Stimulated activated CD4-positive, alpha-beta T cell treated with anti-CD3 and anti-CD28 coated beads, Interleukin-4, amount 100 ng/mL, for 48 hours (primary cell): ENCODE data around the gene VRK1.

Source experiments
- DNase-seq, 2 donors: peaks; one replicate each; pipeline ENCODE4 v3.0.0-alpha.2; 2020; ENCODE audit warnings: low read depth in 2 of 2

The VRK1 gene

GRCh38 chr14:96920820-96921219, 123.6 kb downstream of the VRK1 start:
- no peak for DNase-seq

GRCh38 chr14:96922986-96923385, 125.8 kb downstream of the VRK1 start:
- DNase-seq = no peak

DNA sequence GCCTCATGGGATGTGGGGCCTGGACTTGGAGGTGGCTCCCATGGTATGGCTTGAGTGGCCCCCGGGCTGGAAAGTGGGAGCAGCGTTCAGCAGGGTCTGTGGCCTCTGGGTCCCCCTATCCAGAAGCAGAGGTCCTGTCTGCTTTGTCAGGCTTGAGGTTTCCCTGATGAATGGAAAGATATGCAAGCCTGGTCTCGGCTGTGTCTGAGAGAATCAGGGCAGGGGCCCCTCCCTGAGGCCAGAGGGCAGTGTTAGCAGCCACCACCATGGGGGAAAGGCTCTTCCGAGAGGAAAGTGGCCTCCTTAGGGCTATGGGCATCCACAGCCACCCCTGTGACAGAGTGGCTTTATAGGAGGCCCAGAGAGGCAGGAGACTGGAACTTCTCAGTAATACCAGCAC, 128.2 kb downstream of the VRK1 start:
- no peak for DNase-seq

DNA sequence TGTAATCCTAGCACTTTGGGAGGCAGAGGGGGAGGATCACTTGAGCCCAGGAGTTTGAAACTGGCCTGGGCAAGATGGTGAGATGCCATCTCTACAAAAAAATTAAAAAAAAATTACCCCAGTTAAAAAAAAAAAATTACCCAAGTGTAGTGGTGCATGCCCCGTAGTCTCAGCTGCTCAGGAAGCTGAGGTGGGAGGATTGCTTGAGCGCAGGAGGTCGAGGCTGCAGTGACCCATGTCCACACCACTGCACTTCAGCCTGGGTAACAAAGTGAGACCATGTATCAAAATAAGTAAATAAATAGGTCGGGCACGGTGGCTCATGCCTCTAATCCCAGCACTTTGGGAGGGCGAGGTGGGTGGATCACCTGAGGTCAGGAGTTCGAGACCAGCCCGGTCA, 128.8 kb downstream of the VRK1 start:
- DNase-seq = no peak

DNA sequence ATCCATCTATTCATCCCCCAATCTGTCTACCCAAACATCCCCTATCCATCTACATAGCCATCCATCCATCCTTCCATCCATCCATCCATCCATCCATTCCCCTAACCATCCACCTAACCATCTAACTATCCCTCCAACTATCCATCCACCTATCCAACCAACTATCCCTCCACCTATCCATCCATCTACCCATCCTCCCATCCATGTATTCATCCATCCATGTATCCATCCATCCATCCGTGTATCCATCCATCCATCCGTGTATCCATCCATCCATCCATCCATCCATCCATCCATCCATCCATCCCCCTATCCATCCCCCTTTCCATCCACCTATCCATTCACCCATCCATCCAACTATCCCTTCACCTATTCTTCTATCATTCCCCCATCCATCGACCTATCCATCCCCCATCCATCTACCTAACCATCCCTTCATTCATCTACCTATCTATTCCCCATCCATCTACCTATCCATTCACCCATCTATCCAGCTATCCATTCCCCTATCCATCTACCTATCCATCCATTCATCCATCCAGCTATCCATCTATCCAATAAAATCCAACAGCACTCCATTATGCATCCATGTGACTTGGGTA, 131.7 kb downstream of the VRK1 start:
- no peak for DNase-seq

DNA sequence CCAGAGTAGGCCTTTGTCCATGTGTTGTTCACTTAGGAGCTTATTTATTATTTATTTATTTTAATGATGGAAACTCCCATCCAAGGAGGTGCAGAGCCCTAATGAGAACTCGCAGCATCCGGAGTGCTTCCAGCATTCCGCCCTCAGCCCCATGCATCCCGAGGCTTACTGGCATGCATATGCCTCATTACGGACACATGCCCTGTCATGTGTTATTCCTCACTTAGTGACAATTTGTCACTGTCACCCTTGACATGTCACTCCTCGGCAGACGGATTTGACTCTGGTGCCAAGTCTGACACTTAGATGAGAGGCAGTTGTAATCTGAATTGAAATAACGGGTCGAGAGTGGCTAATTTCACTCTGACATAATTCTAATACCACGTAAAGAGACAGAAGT, 132.8 kb downstream of the VRK1 start:
- no peak for DNase-seq

DNA sequence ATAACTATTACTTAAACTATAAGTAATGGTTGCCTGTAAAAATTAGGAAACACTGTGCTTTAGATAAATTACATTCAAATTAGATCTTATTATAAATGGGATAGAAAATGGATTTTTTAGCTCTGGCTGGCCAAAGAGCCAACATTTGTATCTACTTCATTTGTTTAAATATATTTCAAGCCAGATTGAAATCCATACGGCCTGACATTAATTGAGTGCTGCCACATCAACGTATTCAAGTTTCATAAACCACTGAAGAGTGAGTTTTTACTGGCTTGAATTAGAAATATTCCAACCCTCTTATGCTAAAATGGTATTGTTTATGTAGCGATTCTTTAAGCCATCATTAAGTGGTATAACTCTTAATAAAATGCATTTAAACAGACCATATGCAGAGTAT, 133.3 kb downstream of the VRK1 start:
- no peak for DNase-seq
